Esophagus muscularis mucosa (tissue), 4 donors: Measurements from ENCODE around the gene MAGI1. TPM values are rescaled to one million over a fixed set of nuclear protein-coding genes. Genes with fewer than 3 reads are reported as not detected.
A peak's percentile ranks its signal among the peaks of the same experiment; 100 is the strongest.

Source experiments
- DNase-seq: peaks from one replicate; pipeline ENCODE4 v3.0.0-alpha.2; 2017; ENCODE audit errors: extremely low spot score
- H3K27ac ChIP-seq, 4 donors: fragments of 200-600 bp; sonication (generic); replicated peaks in 1 of 4; 1 replicate in 3 of 4; 2 replicates in 1 of 4; pipeline ENCODE4 v1.5.1; 2016 to 2019; ENCODE audit warnings: mild to moderate bottlenecking in 1 of 4
- H3K27me3 ChIP-seq, 4 donors: fragments of 200-600 bp; sonication (generic); one replicate each; pipeline versions ENCODE4 v1.5.1 to v1.6.0; 2016 to 2019
- H3K36me3 ChIP-seq, 4 donors: fragments of 200-600 bp; sonication (generic); one replicate each; pipeline ENCODE4 v1.5.1; 2016 to 2019
- H3K4me1 ChIP-seq, 4 donors: fragments of 200-600 bp; sonication (generic); one replicate each; pipeline ENCODE4 v1.5.1; 2016 to 2019
- H3K4me3 ChIP-seq, 4 donors: fragments of 200-600 bp; sonication (generic); 1 replicate in 2 of 4; 2 replicates in 2 of 4; pipeline ENCODE4 v1.5.1; 2016 to 2019; ENCODE audit warnings: mild to moderate bottlenecking in 4 of 4, moderate library complexity in 1 of 4
- H3K9me3 ChIP-seq, 4 donors: fragments of 200-600 bp; sonication (generic); 1 replicate in 3 of 4; 2 replicates in 1 of 4; pipeline ENCODE4 v1.5.1; 2016 to 2019
- CTCF ChIP-seq, 3 experiments: fragments of 200-600 bp in 2 of 3; fragments of 450-650 bp in 1 of 3; sonication (generic) in 2 of 3; IDR thresholded peaks; one replicate each; pipeline ENCODE4 v1.5.1; 2017 to 2019; ENCODE audit warnings: antibody characterized with exemption in 3 of 3, mild to moderate bottlenecking in 2 of 3, moderate library complexity in 1 of 3
- EP300 ChIP-seq: sonication (generic); formaldehyde crosslinking; IDR thresholded peaks from one replicate; pipeline ENCODE4 v1.6.1; 2017; ENCODE audit warnings: antibody characterized with exemption
- POLR2A ChIP-seq: fragments of 450-650 bp; IDR thresholded peaks from one replicate; pipeline ENCODE4 v1.6.1; 2017; ENCODE audit warnings: antibody characterized with exemption, moderate library complexity, mild to moderate bottlenecking, low read depth
- POLR2AphosphoS5 ChIP-seq, 2 donors: sonication (generic); formaldehyde crosslinking; IDR thresholded peaks; one replicate each; pipeline ENCODE4 v1.6.1; 2017; ENCODE audit warnings: antibody characterized with exemption in 2 of 2
- WGBS: methylation state at CpG from one replicate; pipeline ENCODE4 v1.1.5; 2018; 5-methylcytosine and 5-hydroxymethylcytosine counted together
- intact Hi-C: fragments of 100-400 bp; cut with DNase I; formaldehyde crosslinking; loops from one replicate; pipeline ENCODE4 v1.15.1; 2023
- total RNA-seq, 4 donors: library from RNA; depleted of rRNA; stranded (reverse); fragments of >200 nt; gene quantifications; one replicate each; pipeline versions ENCODE4 v1.1.0 to v1.2.1, GENCODE V29; 2016

The MAGI1 gene
- total RNA-seq, 4 donors from 2014 or later = 17.1 to 35.1 (median 25.2) TPM

- Histone ChIP-seq H3K36me3 (no peaks in the 10 kb centered on the region), H3K27ac (no peak overlapping the region), H3K27me3 (no peaks in the 10 kb centered on the region), H3K4me3 (no peak overlapping the region), H3K9me3 (no peaks in the 10 kb centered on the region), H3K4me1 (peaks cover 0 to 9% (median 8%) of the 10 kb centered on the region in 4 donors)
- 78% methylated on average over 4 of the region's 4 CpGs for WGBS
- intact Hi-C loops = no loop called here
- peak; percentile 21 for DNase-seq
- TF ChIP-seq EP300 (no peak), POLR2A (no peak), POLR2AphosphoS5 (IDR thresholded peaks at IDR 0.05) (no peak), CTCF (IDR thresholded peaks at IDR 0.05) (no peak)
These were observed 158.4 kb downstream of the MAGI1 start for GRCh38 chr3:65880350-65880749.

GRCh38 chr3:65879372-65879771, 159.3 kb downstream of the MAGI1 start:
- Histone ChIP-seq H3K4me3 (no peak overlapping the region), H3K27me3 (no peaks in the 10 kb centered on the region), H3K36me3 (no peaks in the 10 kb centered on the region), H3K4me1 (peaks cover 0 to 10% (median 8%) of the 10 kb centered on the region in 4 donors), H3K27ac (no peak overlapping the region), H3K9me3 (no peaks in the 10 kb centered on the region)
- intact Hi-C loops = no loop called here
- TF ChIP-seq CTCF (IDR thresholded peaks at IDR 0.05) (no peak), EP300 (no peak), POLR2AphosphoS5 (IDR thresholded peaks at IDR 0.05) (no peak), POLR2A (no peak)
- DNase-seq = peak; percentile 3
- 80% methylated on average over 1 of the region's 1 CpG for WGBS

- Histone ChIP-seq H3K4me1 (peaks cover 0 to 10% (median 8%) of the 10 kb centered on the region in 4 donors), H3K27ac (no peak overlapping the region), H3K9me3 (no peaks in the 10 kb centered on the region), H3K27me3 (no peaks in the 10 kb centered on the region), H3K36me3 (no peaks in the 10 kb centered on the region), H3K4me3 (no peak overlapping the region)
- TF ChIP-seq CTCF (IDR thresholded peaks at IDR 0.05) = no peak
- TF ChIP-seq POLR2AphosphoS5 (IDR thresholded peaks at IDR 0.05) = no peak
- TF ChIP-seq EP300 = no peak
- no peak for TF ChIP-seq POLR2A
- DNase-seq = peak; percentile 77
- 86% methylated on average over 6 of the region's 6 CpGs for WGBS
- intact Hi-C loops = no loop called here
These were observed 159.9 kb downstream of the MAGI1 start for GRCh38 chr3:65878831-65879230.

- 86% methylated on average over 2 of the region's 2 CpGs for WGBS
- Histone ChIP-seq H3K9me3 (no peaks in the 10 kb centered on the region), H3K27ac (no peak overlapping the region), H3K4me3 (no peak overlapping the region), H3K4me1 (peaks cover 0 to 4% (median 0%) of the 10 kb centered on the region in 4 donors), H3K36me3 (no peaks in the 10 kb centered on the region), H3K27me3 (no peaks in the 10 kb centered on the region)
- intact Hi-C loops = no loop called here
- TF ChIP-seq POLR2AphosphoS5 (IDR thresholded peaks at IDR 0.05) (no peak), EP300 (no peak), CTCF (IDR thresholded peaks at IDR 0.05) (no peak), POLR2A (no peak)
- DNase-seq = no peak
These were observed 161.6 kb downstream of the MAGI1 start for GRCh38 chr3:65877160-65877559.

- H3K36me3 ChIP-seq = no peaks in the 10 kb centered on the region
- 88% methylated on average over 3 of the region's 3 CpGs for WGBS
- intact Hi-C loops = no loop called here
- H3K27me3 ChIP-seq = no peaks in the 10 kb centered on the region
- TF ChIP-seq POLR2AphosphoS5 (IDR thresholded peaks at IDR 0.05) = no peak
- TF ChIP-seq POLR2A = no peak
- no peak for TF ChIP-seq EP300
- TF ChIP-seq CTCF (IDR thresholded peaks at IDR 0.05) = no peak
- DNase-seq = peak; percentile 14
- H3K4me1 ChIP-seq = peaks cover 5 to 15% (median 9%) of the 10 kb centered on the region in 4 donors
- no peaks in the 10 kb centered on the region for H3K9me3 ChIP-seq
- H3K4me3 ChIP-seq = no peak overlapping the region
- H3K27ac ChIP-seq = no peak overlapping the region
These were observed 162.7 kb downstream of the MAGI1 start for GRCh38 chr3:65876028-65876420.
